Vagina (tissue), 2 donors: ENCODE results near the gene GPAT2. TPM values are rescaled to one million over a fixed set of nuclear protein-coding genes. Genes with fewer than 3 reads are reported as not detected.
"Not testable (repeated sequence)": the region's sequence is repeated elsewhere in the genome, so short reads cannot be mapped to it uniquely, and the experiment has no call there.

ENCODE experiments used
- DNase-seq, 2 donors: peaks; one replicate each; pipeline ENCODE4 v3.0.0-alpha.2; 2017; ENCODE audit errors: extremely low spot score in 2 of 2
- H3K27ac ChIP-seq: fragments of 200-600 bp; sonication (generic); one replicate; pipeline ENCODE4 v1.5.1; 2019
- H3K27me3 ChIP-seq: fragments of 200-600 bp; sonication (generic); one replicate; pipeline ENCODE4 v1.5.1; 2019
- H3K36me3 ChIP-seq, 2 donors: fragments of 200-600 bp; sonication (generic); one replicate each; pipeline ENCODE4 v1.5.1; 2017 to 2019
- H3K4me1 ChIP-seq: fragments of 200-600 bp; sonication (generic); one replicate; pipeline ENCODE4 v1.5.1; 2019
- H3K4me3 ChIP-seq, 2 donors: fragments of 200-600 bp; sonication (generic); 1 replicate in 1 of 2; 2 replicates in 1 of 2; pipeline ENCODE4 v1.5.1; 2016 to 2019
- H3K9me3 ChIP-seq: fragments of 200-600 bp; sonication (generic); one replicate; pipeline ENCODE4 v1.5.1; 2019
- POLR2A ChIP-seq, 2 donors: fragments of 450-650 bp; IDR thresholded peaks; one replicate each; pipeline ENCODE4 v1.6.1; 2017; ENCODE audit warnings: antibody characterized with exemption in 2 of 2, mild to moderate bottlenecking in 2 of 2, moderate library complexity in 2 of 2
- POLR2AphosphoS5 ChIP-seq, 2 donors: sonication (generic); formaldehyde crosslinking; IDR thresholded peaks; one replicate each; pipeline ENCODE4 v1.9.0; 2017; ENCODE audit warnings: antibody characterized with exemption in 2 of 2, mild to moderate bottlenecking in 2 of 2, low read depth in 1 of 2; ENCODE audit not compliant: insufficient read depth in 1 of 2
- intact Hi-C: fragments of 100-400 bp; cut with DNase I; formaldehyde crosslinking; loops from one replicate; pipeline ENCODE4 v1.15.1; 2023
- total RNA-seq: library from RNA; depleted of rRNA; stranded (reverse); fragments of >200 nt; gene quantifications from one replicate; pipeline ENCODE4 v1.2.3, GENCODE V29; 2016
- TF ChIP-seq, protein P1 (sequence below), 3 experiments: fragments of 450-650 bp in 2 of 3; fragments of 200-600 bp in 1 of 3; sonication (generic) in 1 of 3; IDR thresholded peaks; one replicate each; pipeline ENCODE4 v1.5.1; 2017 to 2019; ENCODE audit warnings: antibody characterized with exemption in 3 of 3, mild to moderate bottlenecking in 2 of 3, moderate library complexity in 2 of 3

Gene GPAT2
- total RNA-seq, 1 donor from 2014 or later = 1.2 TPM

DNA sequence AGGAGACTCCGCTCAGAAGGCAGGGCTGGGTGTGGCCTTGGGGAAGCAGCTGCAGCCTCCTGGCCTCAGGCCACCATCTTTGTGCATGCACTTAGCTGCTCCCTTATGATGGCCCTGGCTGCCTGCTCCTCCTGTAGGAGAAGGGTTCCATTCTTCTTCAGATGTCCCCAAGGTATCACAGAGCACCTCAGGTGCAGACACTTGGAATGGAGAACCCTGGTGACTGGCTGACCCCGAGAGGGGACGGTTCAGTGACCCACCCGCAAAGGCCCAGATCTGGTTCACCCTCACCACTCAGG is 9.6 kb downstream of the GPAT2 start:
- H3K9me3 ChIP-seq = no peaks in the 10 kb centered on the region
- intact Hi-C loops = no loop called here
- H3K4me3 ChIP-seq = no peak overlapping the region
- TF ChIP-seq, protein P1, sequence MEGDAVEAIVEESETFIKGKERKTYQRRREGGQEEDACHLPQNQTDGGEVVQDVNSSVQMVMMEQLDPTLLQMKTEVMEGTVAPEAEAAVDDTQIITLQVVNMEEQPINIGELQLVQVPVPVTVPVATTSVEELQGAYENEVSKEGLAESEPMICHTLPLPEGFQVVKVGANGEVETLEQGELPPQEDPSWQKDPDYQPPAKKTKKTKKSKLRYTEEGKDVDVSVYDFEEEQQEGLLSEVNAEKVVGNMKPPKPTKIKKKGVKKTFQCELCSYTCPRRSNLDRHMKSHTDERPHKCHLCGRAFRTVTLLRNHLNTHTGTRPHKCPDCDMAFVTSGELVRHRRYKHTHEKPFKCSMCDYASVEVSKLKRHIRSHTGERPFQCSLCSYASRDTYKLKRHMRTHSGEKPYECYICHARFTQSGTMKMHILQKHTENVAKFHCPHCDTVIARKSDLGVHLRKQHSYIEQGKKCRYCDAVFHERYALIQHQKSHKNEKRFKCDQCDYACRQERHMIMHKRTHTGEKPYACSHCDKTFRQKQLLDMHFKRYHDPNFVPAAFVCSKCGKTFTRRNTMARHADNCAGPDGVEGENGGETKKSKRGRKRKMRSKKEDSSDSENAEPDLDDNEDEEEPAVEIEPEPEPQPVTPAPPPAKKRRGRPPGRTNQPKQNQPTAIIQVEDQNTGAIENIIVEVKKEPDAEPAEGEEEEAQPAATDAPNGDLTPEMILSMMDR (IDR thresholded peaks at IDR 0.05) = no peak
- TF ChIP-seq POLR2AphosphoS5 (IDR thresholded peaks at IDR 0.05; ENCODE audit: insufficient read depth in 1 of 2, low read depth in 1 of 2) = no peak
- TF ChIP-seq POLR2A (IDR thresholded peaks at IDR 0.05) = no peak
- H3K27me3 ChIP-seq = no peaks in the 10 kb centered on the region
- H3K27ac ChIP-seq = no peak overlapping the region
- H3K4me1 ChIP-seq = no peaks in the 10 kb centered on the region
- no peaks in the 10 kb centered on the region for H3K36me3 ChIP-seq
- DNase-seq = no peak

- peak in 1 of 2 donors; percentile 47 for DNase-seq
- TF ChIP-seq, protein P1 (IDR thresholded peaks at IDR 0.05) = no peak
- no peak for TF ChIP-seq POLR2A (IDR thresholded peaks at IDR 0.05)
- TF ChIP-seq POLR2AphosphoS5 (IDR thresholded peaks at IDR 0.05; ENCODE audit: insufficient read depth in 1 of 2, low read depth in 1 of 2) = no peak
- no peaks in the 10 kb centered on the region for H3K36me3 ChIP-seq
- H3K4me3 ChIP-seq = no peak overlapping the region
- H3K27me3 ChIP-seq = no peaks in the 10 kb centered on the region
- H3K27ac ChIP-seq = no peak overlapping the region
- H3K4me1 ChIP-seq = no peaks in the 10 kb centered on the region
- H3K9me3 ChIP-seq = no peaks in the 10 kb centered on the region
- intact Hi-C loops = no loop called here
Observed at GRCh38 chr2:96024336-96025193, 10.2 kb downstream of the GPAT2 start.

DNA sequence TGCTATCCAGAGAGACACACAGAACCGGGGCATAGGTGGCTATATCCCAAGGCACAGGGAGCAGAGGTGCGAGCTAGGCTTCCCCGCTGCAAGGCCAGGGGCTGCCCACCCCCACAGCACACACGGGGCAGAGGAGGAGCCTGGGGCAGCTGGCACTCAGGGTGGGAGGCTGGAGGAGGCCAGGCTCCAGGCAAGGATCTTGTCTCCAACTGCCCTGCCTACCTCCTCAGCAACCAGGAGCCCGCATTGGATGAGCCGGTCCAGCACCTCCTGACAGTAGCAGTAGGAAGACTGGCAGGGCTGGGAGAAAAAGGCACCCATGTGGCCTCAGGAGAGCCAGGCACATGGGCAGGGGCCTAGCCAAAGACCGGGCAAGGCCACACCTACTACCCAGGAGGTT is 11.0 kb downstream of the GPAT2 start:
- H3K27me3 ChIP-seq, H3K27ac ChIP-seq, H3K4me1 ChIP-seq, DNase-seq, H3K9me3 ChIP-seq, H3K36me3 ChIP-seq, intact Hi-C loops, H3K4me3 ChIP-seq: not testable (repeated sequence)

- intact Hi-C loops, H3K36me3 ChIP-seq, H3K27me3 ChIP-seq, H3K4me3 ChIP-seq, H3K9me3 ChIP-seq, H3K4me1 ChIP-seq, H3K27ac ChIP-seq: not testable (repeated sequence)
- TF ChIP-seq POLR2AphosphoS5 (IDR thresholded peaks at IDR 0.05; ENCODE audit: insufficient read depth in 1 of 2, low read depth in 1 of 2) = peak in 1 of 2 donors; percentile 51
- TF ChIP-seq, protein P1 (IDR thresholded peaks at IDR 0.05) = peak; percentile 60 to 81 (median 77)
- peak; percentile 87 to 96 for DNase-seq
Observed at GRCh38 chr2:96022701-96023447, 11.8 kb downstream of the GPAT2 start.

DNA sequence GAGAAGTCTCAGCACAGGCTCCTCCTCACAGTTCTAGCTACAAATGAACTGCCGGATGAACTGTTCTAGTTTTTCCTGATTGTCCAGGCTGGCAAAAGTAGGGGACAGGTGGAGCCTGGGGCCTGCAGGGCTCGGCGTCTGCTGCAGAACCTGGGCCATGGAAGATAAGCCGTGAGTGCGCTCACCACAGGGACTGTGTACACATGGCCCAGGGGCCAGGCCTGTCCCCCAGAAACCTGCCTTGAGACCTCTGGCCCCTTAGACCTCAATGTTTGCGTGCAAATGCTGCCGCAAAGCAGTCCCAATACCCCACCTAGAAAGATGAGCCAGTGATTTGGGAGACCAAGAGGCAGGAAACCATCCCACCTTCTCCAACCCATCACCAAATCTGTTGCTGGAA is 12.6 kb downstream of the GPAT2 start:
- H3K9me3 ChIP-seq, H3K27ac ChIP-seq, H3K4me1 ChIP-seq, H3K36me3 ChIP-seq, H3K4me3 ChIP-seq, intact Hi-C loops, H3K27me3 ChIP-seq, DNase-seq: not testable (repeated sequence)

DNA sequence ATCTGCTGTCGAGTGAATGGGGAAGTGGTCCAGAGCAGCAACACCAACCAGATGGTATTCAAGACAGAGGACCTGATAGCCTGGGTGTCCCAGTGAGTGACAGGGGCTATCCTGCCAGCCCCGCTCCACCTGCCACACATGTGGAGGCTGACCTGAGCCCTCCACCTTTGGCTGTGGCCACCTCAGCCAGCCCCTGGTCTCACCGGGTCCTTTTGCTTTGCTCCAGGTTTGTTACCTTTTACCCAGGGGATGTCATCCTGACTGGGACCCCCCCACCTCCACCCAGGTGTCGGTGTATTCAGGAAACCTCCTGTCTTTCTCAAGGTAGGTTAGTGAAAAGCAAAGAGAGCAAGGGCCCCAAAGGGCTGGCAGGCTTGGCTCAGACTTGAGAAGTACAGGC is 13.6 kb downstream of the GPAT2 start:
- DNase-seq, H3K4me1 ChIP-seq, H3K4me3 ChIP-seq, intact Hi-C loops, H3K9me3 ChIP-seq, H3K27ac ChIP-seq, H3K27me3 ChIP-seq, H3K36me3 ChIP-seq: not testable (repeated sequence)

- H3K4me3 ChIP-seq, H3K27me3 ChIP-seq, H3K4me1 ChIP-seq, H3K27ac ChIP-seq, intact Hi-C loops, H3K9me3 ChIP-seq, H3K36me3 ChIP-seq, DNase-seq: not testable (repeated sequence)
Observed at GRCh38 chr2:96019909-96020590, 14.7 kb downstream of the GPAT2 start.

- H3K27ac ChIP-seq, intact Hi-C loops, H3K27me3 ChIP-seq, H3K9me3 ChIP-seq, H3K4me1 ChIP-seq, DNase-seq, H3K36me3 ChIP-seq, H3K4me3 ChIP-seq: not testable (repeated sequence)
Observed at GRCh38 chr2:96016321-96016720, 18.4 kb downstream of the GPAT2 start.

DNA sequence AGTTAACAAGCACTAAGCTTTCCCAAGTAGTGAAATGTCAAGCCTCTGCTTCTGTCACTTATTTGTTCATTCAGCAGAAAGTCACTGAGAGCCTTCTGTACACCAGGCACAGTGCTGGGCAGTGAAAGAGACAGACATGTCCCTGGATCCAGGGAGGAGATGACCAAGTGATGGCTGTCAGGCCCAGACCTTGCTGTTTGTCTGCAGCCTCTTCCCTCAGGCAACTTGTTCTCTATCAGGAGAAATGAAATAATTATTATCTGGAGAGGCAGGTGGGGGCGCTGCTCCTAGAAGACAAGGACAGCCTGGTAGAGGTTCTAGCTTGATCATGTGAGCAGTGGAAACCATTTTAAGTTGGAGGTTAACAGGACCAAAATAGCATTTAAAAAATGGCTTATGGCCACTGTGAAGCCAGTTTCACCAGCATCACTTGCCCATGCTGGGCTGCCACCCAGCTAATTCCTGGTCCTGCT is 21.9 kb downstream of the GPAT2 start:
- DNase-seq, H3K4me1 ChIP-seq, H3K27ac ChIP-seq, H3K9me3 ChIP-seq, intact Hi-C loops, H3K36me3 ChIP-seq, H3K4me3 ChIP-seq, H3K27me3 ChIP-seq: not testable (repeated sequence)
